ENCODE results near the gene REEP6.

- TF ChIP-seq POLR2A (IDR thresholded peaks at IDR 0.05) (no peak), CTCF (IDR thresholded peaks at IDR 0.05) (no peak), EP300 (IDR thresholded peaks at IDR 0.05) (no peak), POLR2AphosphoS5 (IDR thresholded peaks at IDR 0.05) (no peak)
These were observed 31.1 kb downstream of the REEP6 start for GRCh38 chr19:1522061-1522460.
